ENCODE data around the gene VSTM2B. TPM values are rescaled to one million over a fixed set of nuclear protein-coding genes. Genes with fewer than 3 reads are reported as not detected.

VSTM2B gene
- total and polyA plus RNA-seq, 2 of the 13 experiments (the other 11 are each of a cell fraction or from before 2014, with no cell fraction given), result not detected

- TF ChIP-seq ARNT (IDR thresholded peaks at IDR 0.05), result no peak
- TF ChIP-seq SMAD3 (CRISPR knock-in tag; IDR thresholded peaks at IDR 0.05), result no peak
- TF ChIP-seq ATF1 (CRISPR knock-in tag; IDR thresholded peaks at IDR 0.05), result no peak
- TF ChIP-seq ZBTB10 (CRISPR knock-in tag; IDR thresholded peaks at IDR 0.05; ENCODE audit: borderline replicate concordance), result no peak
- no peak for TF ChIP-seq ZNF432 (CRISPR knock-in tag; IDR thresholded peaks at IDR 0.05; ENCODE audit: borderline replicate concordance)
- TF ChIP-seq SOX13 (IDR thresholded peaks at IDR 0.05), result no peak
- TF ChIP-seq SOX13 (CRISPR knock-in tag; conservative IDR thresholded peaks at IDR 0.05 in 1 of 2, IDR thresholded peaks at IDR 0.05 in 1 of 2), result no peak
- TF ChIP-seq RXRB (CRISPR knock-in tag; IDR thresholded peaks at IDR 0.05; ENCODE audit: borderline replicate concordance), result no peak
Observed at GRCh38 chr19:29535984-29536508, 10.3 kb downstream of the VSTM2B start (continued).

GRCh38 chr19:29537181-29537580, 11.4 kb downstream of the VSTM2B start:
- Histone ChIP-seq H3K4me2 (ENCODE audit: low read depth, low read length) (no peak overlapping the region), H3K27me3 (ENCODE audit: control insufficient read depth in 1 of 2, insufficient read depth in 2 of 2, low read length in 2 of 2) (no peaks in the 10 kb centered on the region), H3K9me3 (ENCODE audit: low read length) (no peaks in the 10 kb centered on the region), H4K20me1 (ENCODE audit: insufficient read depth, low read length) (no peaks in the 10 kb centered on the region), H3K36me3 (replicated peaks in 1 of 2; ENCODE audit: control insufficient read depth in 1 of 2, insufficient read depth in 2 of 2, low read length in 2 of 2) (no peaks in the 10 kb centered on the region), H2AFZ (ENCODE audit: low read length) (no peak overlapping the region), H3K79me2 (ENCODE audit: insufficient read depth, low read length) (no peaks in the 10 kb centered on the region), H3K4me3 (replicated peaks in 1 of 3; ENCODE audit: insufficient read depth in 1 of 3, low read depth in 2 of 3, low read length in 3 of 3) (no peak overlapping the region), H3K27ac (ENCODE audit: extremely low read length, insufficient read depth, low read length) (no peak overlapping the region), H3K9ac (ENCODE audit: insufficient read depth, low read depth, low read length) (no peak overlapping the region), H3K4me1 (ENCODE audit: insufficient read depth, low read length) (no peaks in the 10 kb centered on the region)
- ChIA-PET POLR2A (no interaction called here), CTCF (ENCODE audit: low intra/inter-chr PET ratio, low total read pairs) (no interaction called here)
- ATAC-seq (no peak), DNase-seq (ENCODE audit: low spot score) (no peak), FAIRE-seq (no peak)
- 0% methylated on average over 2 of the region's 7 CpGs for WGBS (ENCODE audit: low lambda C conversion rate)
- BruUV-seq (replicated peaks), result no TSS peak
- in situ Hi-C loops (cut with HindIII; ENCODE audit: extremely low pct_ligation_motif_present, low pct_unique_long_range_greater_than_20kb), result no loop called here
- intact Hi-C loops (cut with micrococcal nuclease; ENCODE audit: unreplicated experiment), result no loop called here
- TF ChIP-seq ZNF761 (CRISPR knock-in tag; conservative IDR thresholded peaks at IDR 0.05) (no peak), ZBTB14 (CRISPR knock-in tag; IDR thresholded peaks at IDR 0.05) (no peak), ARHGAP35 (CRISPR knock-in tag; IDR thresholded peaks at IDR 0.05; ENCODE audit: borderline replicate concordance) (no peak), ZNF674 (CRISPR knock-in tag; IDR thresholded peaks at IDR 0.05; ENCODE audit: low read depth) (no peak), MAZ (IDR thresholded peaks at IDR 0.05; ENCODE audit: borderline replicate concordance, low read depth, low read length) (no peak), MAZ (CRISPR knock-in tag; IDR thresholded peaks at IDR 0.05; ENCODE audit: low read depth) (no peak), BORCS8-MEF2B (CRISPR knock-in tag; IDR thresholded peaks at IDR 0.05) (no peak), KDM1A (CRISPR knock-in tag; IDR thresholded peaks at IDR 0.05) (no peak), DZIP1 (CRISPR knock-in tag; IDR thresholded peaks at IDR 0.05) (no peak), SRY (CRISPR knock-in tag; IDR thresholded peaks at IDR 0.05) (no peak), RFXAP (CRISPR knock-in tag; IDR thresholded peaks at IDR 0.05; ENCODE audit: borderline replicate concordance) (no peak)
